Loucy (cell line): ENCODE measurements around the gene IRF9.

Experiments used
- H2AFZ ChIP-seq: fragments of 200-600 bp; sonication (generic); 2 replicates; pipeline ENCODE4 v1.6.0; 2016; ENCODE audit warnings: antibody characterized with exemption, mild to moderate bottlenecking, low read length, moderate library complexity
- H3F3A ChIP-seq: fragments of 200-600 bp; 2 replicates; pipeline ENCODE4 v1.6.0; 2016; ENCODE audit warnings: antibody characterized with exemption, low read depth, mild to moderate bottlenecking
- H3K27me3 ChIP-seq: fragments of 200-600 bp; sonication (generic); 2 replicates; pipeline ENCODE4 v1.6.1; 2014; ENCODE audit warnings: low read length, mild to moderate bottlenecking; ENCODE audit not compliant: insufficient read depth, poor library complexity, severe bottlenecking
- H3K36me3 ChIP-seq: fragments of 200-600 bp; sonication (generic); 2 replicates; pipeline ENCODE4 v1.6.1; 2016; ENCODE audit warnings: low read length; ENCODE audit not compliant: insufficient read depth
- H3K4me1 ChIP-seq: fragments of 200-600 bp; sonication (generic); 2 replicates; pipeline ENCODE4 v1.5.1; 2014; ENCODE audit warnings: low read length, mild to moderate bottlenecking; ENCODE audit not compliant: insufficient read depth, poor library complexity, severe bottlenecking
- H3K4me2 ChIP-seq: fragments of 200-600 bp; sonication (generic); 2 replicates; pipeline ENCODE4 v1.6.0; 2014; ENCODE audit warnings: antibody characterized with exemption, low read length, low read depth, mild to moderate bottlenecking; ENCODE audit not compliant: poor library complexity, severe bottlenecking
- H3K4me3 ChIP-seq: fragments of 200-600 bp; sonication (generic); 2 replicates; pipeline ENCODE4 v1.5.1; 2014; ENCODE audit warnings: low read length, mild to moderate bottlenecking, mixed read lengths; ENCODE audit not compliant: poor library complexity, severe bottlenecking
- H3K79me2 ChIP-seq: fragments of 200-600 bp; sonication (generic); 2 replicates; pipeline ENCODE4 v1.6.1; 2014; ENCODE audit warnings: low read length; ENCODE audit not compliant: insufficient read depth
- H3K9ac ChIP-seq: fragments of 200-600 bp; sonication (generic); 2 replicates; pipeline ENCODE4 v1.6.0; 2014; ENCODE audit warnings: mild to moderate bottlenecking, low read depth, low read length, moderate library complexity; ENCODE audit not compliant: poor library complexity, severe bottlenecking
- H3K9me2 ChIP-seq: fragments of 200-600 bp; sonication (generic); replicated peaks from 2 replicates; pipeline ENCODE4 v1.6.1; 2016; ENCODE audit warnings: low read depth, low read length, mixed read lengths
- H3K9me3 ChIP-seq: fragments of 200-600 bp; sonication (generic); 2 replicates; pipeline ENCODE4 v1.6.1; 2014; ENCODE audit warnings: mild to moderate bottlenecking, antibody characterized with exemption, low read length, low read depth; ENCODE audit not compliant: insufficient read depth
- H4K20me1 ChIP-seq: fragments of 200-600 bp; sonication (generic); 2 replicates; pipeline ENCODE4 v1.6.0; 2014; ENCODE audit warnings: antibody characterized with exemption, low read length, mild to moderate bottlenecking; ENCODE audit not compliant: insufficient read depth, poor library complexity, severe bottlenecking
- CTCF ChIP-seq: fragments of 200-600 bp; sonication (generic); conservative IDR thresholded peaks from 2 replicates; pipeline ENCODE4 v1.5.1; 2014; ENCODE audit warnings: mild to moderate bottlenecking, antibody characterized with exemption, low read length
- EZH2phosphoT487 ChIP-seq: fragments of 200-600 bp; IDR thresholded peaks from 2 replicates; pipeline ENCODE4 v1.6.1; 2018; ENCODE audit warnings: antibody characterized with exemption, mild to moderate bottlenecking, moderate library complexity, borderline replicate concordance

Gene IRF9

GRCh38 chr14:24185741-24186140 is 24.7 kb downstream of the IRF9 start:
- H3K4me3 ChIP-seq: no peak overlapping the region
- TF ChIP-seq EZH2phosphoT487: no peak
- TF ChIP-seq CTCF: no peak
- no peaks in the 10 kb centered on the region for H3K79me2 ChIP-seq
- no peaks in the 10 kb centered on the region for H3K9me2 ChIP-seq
- no peaks in the 10 kb centered on the region; the same call in 1 of the 2 replicates for H3K36me3 ChIP-seq
- H3K4me2 ChIP-seq: no peak overlapping the region
- no peaks in the 10 kb centered on the region for H3K9me3 ChIP-seq
- no peak overlapping the region for H3K9ac ChIP-seq
- H3K4me1 ChIP-seq: peaks cover 11% of the 10 kb centered on the region
- no peaks in the 10 kb centered on the region for H3K27me3 ChIP-seq
- no peaks in the 10 kb centered on the region for H3F3A ChIP-seq
- no peak overlapping the region for H2AFZ ChIP-seq
- H4K20me1 ChIP-seq: no peaks in the 10 kb centered on the region

GRCh38 chr14:24186831-24187538 is 25.9 kb downstream of the IRF9 start:
- H3F3A ChIP-seq: no peaks in the 10 kb centered on the region
- no peak overlapping the region for H3K9ac ChIP-seq
- no peaks in the 10 kb centered on the region for H4K20me1 ChIP-seq
- peaks cover 6% of the 10 kb centered on the region; the same call in 1 of the 2 replicates for H3K79me2 ChIP-seq
- H3K4me2 ChIP-seq: peak overlapping the region; percentile 84
- no peaks in the 10 kb centered on the region; the same call in 1 of the 2 replicates for H3K36me3 ChIP-seq
- no peak overlapping the region for H3K4me3 ChIP-seq
- H3K9me2 ChIP-seq: no peaks in the 10 kb centered on the region
- peaks cover 11% of the 10 kb centered on the region for H3K4me1 ChIP-seq
- no peak for TF ChIP-seq CTCF
- no peak for TF ChIP-seq EZH2phosphoT487
- no peaks in the 10 kb centered on the region for H3K9me3 ChIP-seq
- H2AFZ ChIP-seq: no peak overlapping the region
- H3K27me3 ChIP-seq: no peaks in the 10 kb centered on the region

DNA sequence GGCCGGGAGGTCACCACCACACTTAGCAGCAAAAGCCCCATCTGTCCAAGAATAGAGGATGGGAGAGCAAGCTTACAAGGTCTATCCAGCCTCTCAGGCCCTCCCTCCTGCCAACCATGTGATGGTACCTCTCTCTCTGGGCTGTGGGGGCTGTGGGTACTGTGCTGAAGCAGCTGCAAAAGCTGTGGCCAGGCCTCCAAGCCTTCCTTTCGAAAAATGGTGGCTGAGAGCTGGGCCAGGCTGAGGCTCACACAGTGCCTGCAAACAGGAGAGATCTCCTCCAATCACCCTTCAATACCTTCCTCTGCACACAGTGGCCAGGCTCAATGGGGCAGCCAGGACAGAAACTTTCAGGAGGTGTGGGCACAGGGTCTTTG is 26.5 kb downstream of the IRF9 start:
- Histone ChIP-seq H3K4me1 (peaks cover 11% of the 10 kb centered on the region), H3K4me2 (peak overlapping the region; percentile 84), H3F3A (no peaks in the 10 kb centered on the region), H3K9me2 (no peaks in the 10 kb centered on the region), H3K36me3 (no peaks in the 10 kb centered on the region; the same call in 1 of the 2 replicates), H3K4me3 (peak overlapping the region; percentile 80), H3K27me3 (no peaks in the 10 kb centered on the region), H3K9ac (peak overlapping the region; percentile 70), H3K9me3 (no peaks in the 10 kb centered on the region), H3K79me2 (peaks cover 11% of the 10 kb centered on the region; the same call in 1 of the 2 replicates), H2AFZ (no peak overlapping the region), H4K20me1 (no peaks in the 10 kb centered on the region)
- no peak for TF ChIP-seq CTCF
- TF ChIP-seq EZH2phosphoT487: no peak
